PFSK-1 (cell line): ENCODE measurements around the gene ARNT2.

Experiments used
- FOXP2 ChIP-seq: optimal IDR thresholded peaks from 2 replicates; pipeline ENCODE3; 2011; ENCODE audit warnings: borderline replicate concordance, control low read depth, inconsistent platforms; ENCODE audit not compliant: insufficient read depth; ENCODE audit errors: extremely low read length, extremely low read depth
- POLR2AphosphoS5 ChIP-seq: IDR thresholded peaks from 2 replicates; pipeline ENCODE4 v1.6.1; 2012; ENCODE audit warnings: low read depth, mild to moderate bottlenecking, control low read depth, low read length, moderate library complexity
- REST ChIP-seq, 2 experiments: IDR thresholded peaks; 2 replicates each; pipeline versions ENCODE4 v1.6.1 to v1.8.0; 2011 to 2012; ENCODE audit warnings: low read depth in 2 of 2, low read length in 2 of 2, control low read depth in 1 of 2, inconsistent platforms in 1 of 2, mild to moderate bottlenecking in 1 of 2, moderate library complexity in 1 of 2; ENCODE audit not compliant: insufficient read depth in 1 of 2
- SIN3A ChIP-seq: IDR thresholded peaks from 2 replicates; pipeline ENCODE4 v1.6.1; 2012; ENCODE audit warnings: mild to moderate bottlenecking, low read length, moderate library complexity, borderline replicate concordance; ENCODE audit not compliant: insufficient read depth
- TAF1 ChIP-seq: IDR thresholded peaks from 2 replicates; pipeline ENCODE4 v1.6.1; 2012; ENCODE audit warnings: low read length, control low read depth, borderline replicate concordance; ENCODE audit not compliant: insufficient read depth

Gene ARNT2

DNA sequence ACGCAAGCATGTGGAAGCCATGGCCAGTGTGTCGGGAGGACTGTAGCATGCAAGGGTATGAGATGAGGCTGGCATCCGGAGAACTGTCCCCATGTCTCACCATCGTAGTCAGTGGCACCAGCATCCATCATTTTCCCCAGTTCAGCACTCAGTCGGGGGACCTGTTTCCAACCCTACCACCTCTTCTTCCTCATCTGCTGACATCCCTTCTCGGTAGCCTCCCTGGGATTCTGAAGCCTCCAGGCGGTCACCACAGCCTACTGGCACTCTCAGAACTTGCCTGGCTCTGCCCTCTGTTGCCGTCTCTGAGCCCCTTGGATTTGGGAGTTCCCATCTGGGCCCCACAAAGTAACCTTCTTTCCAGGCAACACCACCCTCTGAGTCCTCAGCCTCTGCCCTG lies 159.9 kb downstream of the ARNT2 start:
- TF ChIP-seq REST (IDR thresholded peaks at IDR 0.05; ENCODE audit: insufficient read depth in 1 of 2, low read depth in 2 of 2, low read length in 2 of 2) (no peak), POLR2AphosphoS5 (no peak), FOXP2 (no peak), TAF1 (no peak), SIN3A (no peak)

DNA sequence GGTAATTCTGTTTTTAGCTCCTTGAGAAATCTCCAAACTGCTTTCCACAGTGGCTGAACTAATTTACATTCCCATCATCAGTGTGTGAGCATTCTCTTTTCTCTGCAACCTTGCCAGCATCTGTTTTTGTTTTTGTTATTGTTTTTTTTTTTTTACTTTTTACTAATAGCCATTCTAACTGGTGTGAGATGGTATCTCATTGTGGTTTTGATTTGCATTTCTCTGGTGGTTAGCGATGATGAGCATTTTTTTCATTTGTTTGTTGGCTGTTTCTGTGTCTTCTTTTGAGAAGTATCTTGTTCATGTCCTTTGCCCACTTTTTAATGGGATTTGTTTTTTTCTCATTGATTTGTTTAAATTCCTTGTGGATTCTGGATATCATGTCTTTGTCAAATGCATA lies 161.2 kb downstream of the ARNT2 start:
- TF ChIP-seq FOXP2: no peak
- no peak for TF ChIP-seq TAF1
- no peak for TF ChIP-seq REST (IDR thresholded peaks at IDR 0.05; ENCODE audit: insufficient read depth in 1 of 2, low read depth in 2 of 2, low read length in 2 of 2)
- TF ChIP-seq POLR2AphosphoS5: no peak
- TF ChIP-seq SIN3A: no peak

GRCh38 chr15:80565988-80566387 lies 161.8 kb downstream of the ARNT2 start:
- TF ChIP-seq REST (IDR thresholded peaks at IDR 0.05; ENCODE audit: insufficient read depth in 1 of 2, low read depth in 2 of 2, low read length in 2 of 2) (no peak), POLR2AphosphoS5 (no peak), FOXP2 (no peak), TAF1 (no peak), SIN3A (no peak)

GRCh38 chr15:80567721-80568157 lies 163.6 kb downstream of the ARNT2 start:
- TF ChIP-seq REST (IDR thresholded peaks at IDR 0.05; ENCODE audit: insufficient read depth in 1 of 2, low read depth in 2 of 2, low read length in 2 of 2): peak in 1 of 2 experiments; percentile 59; a peak in 2 of 4 replicates
- no peak for TF ChIP-seq TAF1

DNA sequence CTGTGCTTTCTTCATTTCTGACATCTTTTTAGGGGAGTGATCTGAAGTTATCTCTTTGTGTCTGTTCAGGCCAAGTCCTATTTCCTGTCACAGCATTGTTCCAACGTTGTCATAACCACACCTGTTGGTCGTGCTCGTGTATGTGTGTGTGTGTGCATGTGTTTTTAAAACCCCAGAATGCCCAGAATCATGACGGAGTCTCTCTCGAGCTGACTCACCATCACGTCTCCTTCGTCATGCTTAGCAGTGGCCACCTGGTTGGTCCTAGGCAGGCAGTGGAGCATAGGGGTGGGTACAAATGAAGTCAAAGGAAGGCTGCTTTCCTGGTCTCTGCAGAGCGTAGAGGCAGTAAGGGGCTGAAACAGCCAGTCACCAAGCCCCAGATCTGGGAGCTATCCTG lies 164.1 kb downstream of the ARNT2 start:
- TF ChIP-seq TAF1: no peak
- TF ChIP-seq SIN3A: no peak
- TF ChIP-seq POLR2AphosphoS5: no peak
- TF ChIP-seq FOXP2: no peak
